ENCODE data around the gene NLRP14. TPM values are rescaled to one million over a fixed set of nuclear protein-coding genes. Genes with fewer than 3 reads are reported as not detected.

NLRP14 gene
- total and polyA plus RNA-seq, 9 of the 15 experiments (the other 6 are each of a cell fraction or from before 2014, with no cell fraction given), result 0.27 to 1.2 (median 0.54) TPM

DNA sequence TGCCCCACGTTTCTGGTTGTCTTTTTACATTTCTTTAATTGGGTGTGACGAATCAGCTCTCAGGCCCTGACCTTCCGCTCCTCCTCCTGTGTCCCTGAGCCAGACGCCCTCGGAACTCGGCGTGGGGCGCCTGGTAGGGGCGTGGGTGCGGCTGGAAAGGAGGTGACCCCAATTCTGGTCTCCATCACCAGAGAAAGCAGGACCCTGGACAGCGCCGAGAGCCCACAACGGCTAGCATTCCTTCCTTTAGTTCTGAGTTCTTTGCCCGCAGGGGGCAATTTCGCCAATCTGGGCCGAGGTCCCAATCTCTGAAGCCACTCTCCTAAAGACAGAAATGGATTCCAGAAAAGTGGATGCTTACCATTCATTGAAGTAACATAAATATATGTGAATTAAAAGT is 56.8 kb downstream of the NLRP14 start:
- peak; percentile 73; the same call in 1 of the 2 replicates for TF ChIP-seq MIER1 (IDR thresholded peaks at IDR 0.05; ENCODE audit: low read depth)
- TF ChIP-seq, protein P1, sequence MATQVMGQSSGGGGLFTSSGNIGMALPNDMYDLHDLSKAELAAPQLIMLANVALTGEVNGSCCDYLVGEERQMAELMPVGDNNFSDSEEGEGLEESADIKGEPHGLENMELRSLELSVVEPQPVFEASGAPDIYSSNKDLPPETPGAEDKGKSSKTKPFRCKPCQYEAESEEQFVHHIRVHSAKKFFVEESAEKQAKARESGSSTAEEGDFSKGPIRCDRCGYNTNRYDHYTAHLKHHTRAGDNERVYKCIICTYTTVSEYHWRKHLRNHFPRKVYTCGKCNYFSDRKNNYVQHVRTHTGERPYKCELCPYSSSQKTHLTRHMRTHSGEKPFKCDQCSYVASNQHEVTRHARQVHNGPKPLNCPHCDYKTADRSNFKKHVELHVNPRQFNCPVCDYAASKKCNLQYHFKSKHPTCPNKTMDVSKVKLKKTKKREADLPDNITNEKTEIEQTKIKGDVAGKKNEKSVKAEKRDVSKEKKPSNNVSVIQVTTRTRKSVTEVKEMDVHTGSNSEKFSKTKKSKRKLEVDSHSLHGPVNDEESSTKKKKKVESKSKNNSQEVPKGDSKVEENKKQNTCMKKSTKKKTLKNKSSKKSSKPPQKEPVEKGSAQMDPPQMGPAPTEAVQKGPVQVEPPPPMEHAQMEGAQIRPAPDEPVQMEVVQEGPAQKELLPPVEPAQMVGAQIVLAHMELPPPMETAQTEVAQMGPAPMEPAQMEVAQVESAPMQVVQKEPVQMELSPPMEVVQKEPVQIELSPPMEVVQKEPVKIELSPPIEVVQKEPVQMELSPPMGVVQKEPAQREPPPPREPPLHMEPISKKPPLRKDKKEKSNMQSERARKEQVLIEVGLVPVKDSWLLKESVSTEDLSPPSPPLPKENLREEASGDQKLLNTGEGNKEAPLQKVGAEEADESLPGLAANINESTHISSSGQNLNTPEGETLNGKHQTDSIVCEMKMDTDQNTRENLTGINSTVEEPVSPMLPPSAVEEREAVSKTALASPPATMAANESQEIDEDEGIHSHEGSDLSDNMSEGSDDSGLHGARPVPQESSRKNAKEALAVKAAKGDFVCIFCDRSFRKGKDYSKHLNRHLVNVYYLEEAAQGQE (IDR thresholded peaks at IDR 0.05; ENCODE audit: borderline replicate concordance), result peak; percentile 91
- TF ChIP-seq, protein P1 (CRISPR knock-in tag; IDR thresholded peaks at IDR 0.05; ENCODE audit: low read depth), result peak; percentile 85
- TF ChIP-seq GABPA (tag; conservative IDR thresholded peaks at IDR 0.05; ENCODE audit: low read depth), result no peak
- peak; percentile 59 for TF ChIP-seq EHMT2 (IDR thresholded peaks at IDR 0.05)
- no peak overlapping the region for H3K27ac ChIP-seq (ENCODE audit: extremely low read depth, low read depth, low read length)
- H3K4me3 ChIP-seq, result no peak overlapping the region
- no peaks in the 10 kb centered on the region for H3K36me3 ChIP-seq (ENCODE audit: control insufficient read depth, insufficient read depth, low read length)
- BruUV-seq (replicated peaks), result no TSS peak
- no peak overlapping the region for H3K4me2 ChIP-seq (ENCODE audit: insufficient read depth, low read length)
- H3K4me1 ChIP-seq (replicated peaks in 1 of 2; ENCODE audit: control insufficient read depth in 2 of 2, insufficient read depth in 2 of 2, low read length in 2 of 2), result peaks cover 4 to 14% of the 10 kb centered on the region in 2 experiments; a peak in 4 of 5 replicates
- FAIRE-seq (no peak), ATAC-seq (no peak), DNase-seq (ENCODE audit: extremely low read depth in 1 of 4, low spot score in 3 of 4) (peak in 2 of 4 experiments; percentile 6 to 11)
- POLR2A ChIA-PET, result no interaction called here
- H2AFZ ChIP-seq (ENCODE audit: low read depth, low read length), result no peak overlapping the region
- in situ Hi-C loops (cut with MboI), result loop anchor here (25.0 kb wide), 1 partner anchor 585 kb away; the partner anchor contains the start of gene CYB5R2
- no peaks in the 10 kb centered on the region for H4K20me1 ChIP-seq (replicated peaks; ENCODE audit: control insufficient read depth, insufficient read depth, low read length)
- peaks cover 14% of the 10 kb centered on the region for H3K9me3 ChIP-seq (replicated peaks; ENCODE audit: control insufficient read depth, insufficient read depth, low read depth, low read length)
- no peaks in the 10 kb centered on the region for H3K79me2 ChIP-seq (ENCODE audit: control insufficient read depth, insufficient read depth, low read length)
- CTCF ChIA-PET (ENCODE audit: low intra/inter-chr PET ratio), result no interaction called here
- no peaks in the 10 kb centered on the region for H3K9me1 ChIP-seq (ENCODE audit: control insufficient read depth, insufficient read depth, low read length)
- 13% methylated on average over 15 of the region's 16 CpGs for WGBS (ENCODE audit: insufficient coverage, low coverage, missing lambda C conversion rate)
- intact Hi-C loops (cut with micrococcal nuclease), result no loop called here
- no peak overlapping the region for H3K9ac ChIP-seq (ENCODE audit: insufficient read depth in 1 of 2, low read depth in 2 of 2, low read length in 2 of 2)
- H3K27me3 ChIP-seq (ENCODE audit: control insufficient read depth in 2 of 2, insufficient read depth in 2 of 2, low read length in 2 of 2), result no peaks in the 10 kb centered on the region

Data from K562 (cell line).